AG04449 (cell line): ENCODE results near the gene ATG16L2.
A peak's percentile ranks its signal among the peaks of the same experiment; 100 is the strongest.

Experiments used
- CTCF ChIA-PET: fragments of 350-600 bp; formaldehyde crosslinking; extraction: SDS; loops from one replicate; lab custom pipeline; 2021; ENCODE audit warnings: antibody characterized with exemption; lab: Yijun Ruan, JAX
- POLR2A ChIA-PET: fragments of 400-600, 350-600 bp; formaldehyde crosslinking; extraction: SDS; loops from one replicate; lab custom pipeline; 2020; ENCODE audit warnings: antibody characterized with exemption, inconsistent platforms; lab: Yijun Ruan, JAX
- DNase-seq: peaks from one replicate; pipeline ENCODE4 v3.0.0-alpha.2; 2010; ENCODE audit warnings: low read depth, low spot score
- H3K4me3 ChIP-seq: 2 replicates; pipeline ENCODE4 v1.5.1; 2011; ENCODE audit warnings: low read depth, mild to moderate bottlenecking, control low read depth, low read length
- CTCF ChIP-seq: IDR thresholded peaks from one replicate; pipeline ENCODE4 v1.5.1; 2011; ENCODE audit warnings: mild to moderate bottlenecking, moderate library complexity, low read length, control low read depth, inconsistent platforms; ENCODE audit not compliant: insufficient read depth; ENCODE audit errors: missing control alignments

ATG16L2 gene

GRCh38 chr11:72834905-72835304 lies 20.7 kb downstream of the ATG16L2 start:
- no peak for TF ChIP-seq CTCF
- ChIA-PET CTCF (interaction anchor here (1.3 to 11.3 kb wide), 4 partner anchors 13 to 409 kb away, joined by 3 to 324 read pairs (median 33); no protein-coding TSS in a partner anchor), POLR2A (no interaction called here)
- DNase-seq: no peak
- no peak overlapping the region for H3K4me3 ChIP-seq

GRCh38 chr11:72836111-72836510 lies 21.9 kb downstream of the ATG16L2 start:
- CTCF ChIA-PET: interaction anchor here (0.8 to 11.3 kb wide), 6 partner anchors 10 to 453 kb away, joined by 3 to 324 read pairs (median 4); no protein-coding TSS in a partner anchor
- TF ChIP-seq CTCF: no peak
- POLR2A ChIA-PET: no interaction called here
- no peak overlapping the region for H3K4me3 ChIP-seq
- DNase-seq: no peak

- no peak for DNase-seq
- CTCF ChIA-PET: interaction anchor here (1.0 to 3.7 kb wide), 5 partner anchors 7 to 346 kb away, joined by 3 to 42 read pairs (median 14); no protein-coding TSS in a partner anchor
- no peak overlapping the region for H3K4me3 ChIP-seq
- POLR2A ChIA-PET: no interaction called here
- TF ChIP-seq CTCF: no peak
Observed at GRCh38 chr11:72838691-72839305, 24.6 kb downstream of the ATG16L2 start.

- ChIA-PET CTCF (interaction anchor here (0.7 to 3.7 kb wide), 16 partner anchors 9 to 510 kb away, joined by 3 to 42 read pairs (median 5); partner anchors contain the start of gene STARD10), POLR2A (interaction anchor here (0.6 to 1.0 kb wide), 3 partner anchors 24 to 28 kb away, joined by 3 to 4 read pairs (median 3); no protein-coding TSS in a partner anchor)
- peak; percentile 73 for DNase-seq
- no peak for TF ChIP-seq CTCF
- no peak overlapping the region for H3K4me3 ChIP-seq
Observed at GRCh38 chr11:72840780-72841179, 26.6 kb downstream of the ATG16L2 start.

GRCh38 chr11:72841397-72841796 lies 27.2 kb downstream of the ATG16L2 start:
- TF ChIP-seq CTCF: no peak
- ChIA-PET CTCF (interaction anchor here (0.7 to 3.7 kb wide), 7 partner anchors 9 to 510 kb away, joined by 5 to 42 read pairs (median 6); no protein-coding TSS in a partner anchor), POLR2A (interaction anchor here (1.0 kb wide), 1 partner anchor 23 kb away, joined by 4 read pairs; no protein-coding TSS in a partner anchor)
- no peak overlapping the region for H3K4me3 ChIP-seq
- no peak for DNase-seq

GRCh38 chr11:72842126-72842525 lies 27.9 kb downstream of the ATG16L2 start:
- no peak overlapping the region for H3K4me3 ChIP-seq
- no peak for DNase-seq
- ChIA-PET CTCF (interaction anchor here (2.6 to 3.7 kb wide), 3 partner anchors 10 to 336 kb away, joined by 11 to 42 read pairs (median 33); no protein-coding TSS in a partner anchor), POLR2A (no interaction called here)
- no peak for TF ChIP-seq CTCF
